CD4-positive, alpha-beta T cell treated with Interferon alpha-2 for 1 hour (primary cell): ENCODE measurements around the gene CTIF.

ENCODE experiments used
- DNase-seq, 2 donors: peaks; one replicate each; pipeline ENCODE4 v3.0.0-alpha.2; 2020 to 2022

Gene CTIF

DNA sequence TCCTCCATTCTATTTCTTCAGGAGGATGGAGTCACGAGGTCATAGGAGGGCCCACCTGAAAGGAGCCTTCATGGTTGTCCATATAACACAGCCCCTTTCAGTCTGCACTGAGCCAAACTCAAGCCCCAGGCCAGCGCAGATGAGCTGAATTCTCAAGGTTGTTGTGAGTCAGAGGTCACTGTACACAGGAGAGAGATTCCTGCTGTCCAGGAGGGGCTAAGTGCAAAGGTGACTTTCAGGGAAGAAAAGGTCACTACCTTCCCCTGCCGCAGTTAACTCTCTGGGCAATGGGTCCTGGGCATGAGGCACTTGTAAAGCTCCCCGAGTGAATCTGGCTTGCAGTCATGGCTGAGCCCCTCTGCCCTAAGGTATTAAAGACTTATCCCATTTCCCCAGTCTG is 150.7 kb downstream of the CTIF start:
- DNase-seq = no peak

DNA sequence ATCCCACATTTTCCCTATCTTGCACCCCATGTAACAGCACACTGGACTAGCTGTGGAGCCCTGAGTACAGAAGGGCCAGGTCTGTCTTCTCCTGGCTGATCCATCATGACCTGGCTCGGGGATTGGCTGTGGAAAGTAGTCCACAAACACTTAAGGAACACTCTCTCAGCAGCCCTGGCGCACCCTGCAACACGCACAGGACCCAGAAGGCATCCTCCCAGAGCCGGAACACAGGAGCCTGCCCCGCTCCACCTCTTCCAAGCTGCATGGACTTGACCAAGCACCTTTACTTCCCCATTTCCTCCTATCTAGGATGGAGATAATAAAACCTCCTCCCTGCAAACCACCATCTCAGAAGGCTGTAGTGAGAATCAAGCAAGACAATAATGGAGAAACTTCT is 151.7 kb downstream of the CTIF start:
- DNase-seq = no peak

DNA sequence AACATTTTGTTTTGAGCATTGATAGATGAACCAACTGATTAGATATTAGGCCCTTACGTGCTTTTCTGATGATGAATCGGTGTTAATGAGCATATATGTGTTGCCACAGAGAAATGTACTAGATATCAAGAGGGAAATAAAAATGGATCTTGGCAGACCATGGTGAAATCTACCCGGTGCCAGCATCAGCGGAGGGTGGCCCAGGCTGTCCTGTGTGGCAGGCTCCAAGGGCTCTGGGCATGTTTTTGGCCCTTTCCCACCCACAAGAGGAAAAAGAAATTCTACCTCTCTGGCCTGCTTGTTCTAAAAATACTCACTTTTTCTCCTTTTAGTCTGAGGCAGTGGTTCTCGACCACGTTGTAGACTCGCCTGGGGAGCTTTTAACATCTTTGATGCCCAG is 154.2 kb downstream of the CTIF start:
- no peak for DNase-seq

DNA sequence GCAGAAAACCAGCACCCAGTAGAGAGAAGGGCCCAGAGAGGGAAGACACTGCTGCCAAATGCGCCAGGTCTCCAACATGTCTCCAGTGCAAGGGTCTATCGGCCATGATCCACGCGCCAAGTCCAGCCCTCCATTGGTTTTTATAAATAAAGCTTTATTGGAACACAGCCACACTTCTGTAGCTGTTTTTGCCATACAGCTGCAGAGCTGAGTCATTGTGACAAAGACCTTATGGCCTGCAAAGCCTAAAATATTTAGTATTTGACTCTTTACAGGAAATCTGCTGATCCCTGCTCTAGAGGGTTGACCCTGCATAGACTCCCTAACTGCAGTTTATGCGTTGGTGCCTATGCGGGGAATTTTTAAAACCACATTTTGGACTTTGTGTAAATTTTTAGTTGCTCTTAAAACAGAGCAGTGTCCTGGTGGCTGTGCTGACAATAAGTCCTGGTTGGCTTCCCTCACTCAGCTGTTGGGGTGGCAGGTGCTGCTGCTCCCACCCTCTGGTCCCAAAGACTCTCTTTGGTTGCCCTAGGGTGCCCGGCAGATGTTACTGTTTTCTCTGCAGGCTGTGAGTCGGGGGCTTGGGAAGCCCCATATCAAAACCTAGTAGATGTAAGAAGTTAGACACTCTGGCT is 154.9 kb downstream of the CTIF start:
- no peak for DNase-seq

DNA sequence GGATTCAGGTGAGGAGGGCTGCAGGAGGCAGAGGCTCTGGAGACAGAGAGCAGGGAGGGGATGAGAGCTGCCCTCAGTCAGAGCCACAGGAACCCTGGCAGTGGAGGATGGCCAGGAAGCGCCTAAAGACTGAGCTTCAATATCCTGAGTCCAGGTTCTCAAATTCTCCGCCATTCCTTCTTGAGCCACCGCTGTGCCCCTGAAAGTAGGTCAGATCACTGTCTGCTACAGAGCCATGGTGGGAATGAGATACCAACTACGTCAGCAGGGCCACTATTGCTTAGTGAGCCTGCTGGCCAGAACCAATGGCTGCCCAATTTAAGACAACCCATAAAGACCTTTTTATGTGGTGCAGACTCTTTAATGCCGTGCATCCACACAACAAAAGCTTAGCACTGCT is 155.5 kb downstream of the CTIF start:
- DNase-seq = no peak

DNA sequence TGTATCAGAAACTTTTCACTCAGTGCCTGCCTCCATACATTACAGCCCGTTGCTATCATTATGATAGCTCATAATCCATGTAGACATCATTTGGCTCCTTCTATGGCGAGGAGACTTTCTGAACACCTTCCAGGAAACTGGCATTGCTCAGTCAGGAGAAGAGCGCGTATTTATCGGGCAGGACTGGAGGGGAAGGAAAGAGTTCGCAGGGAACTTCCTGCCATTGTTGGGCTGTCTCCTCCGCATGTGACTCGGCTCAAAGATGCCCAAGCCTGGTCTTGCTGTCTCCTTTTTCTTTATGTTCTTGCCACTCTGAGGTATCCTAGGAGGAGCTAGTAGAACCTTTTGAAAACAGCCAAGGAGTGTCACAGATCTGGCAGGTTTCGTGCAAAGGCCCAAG is 156.8 kb downstream of the CTIF start:
- no peak for DNase-seq

DNA sequence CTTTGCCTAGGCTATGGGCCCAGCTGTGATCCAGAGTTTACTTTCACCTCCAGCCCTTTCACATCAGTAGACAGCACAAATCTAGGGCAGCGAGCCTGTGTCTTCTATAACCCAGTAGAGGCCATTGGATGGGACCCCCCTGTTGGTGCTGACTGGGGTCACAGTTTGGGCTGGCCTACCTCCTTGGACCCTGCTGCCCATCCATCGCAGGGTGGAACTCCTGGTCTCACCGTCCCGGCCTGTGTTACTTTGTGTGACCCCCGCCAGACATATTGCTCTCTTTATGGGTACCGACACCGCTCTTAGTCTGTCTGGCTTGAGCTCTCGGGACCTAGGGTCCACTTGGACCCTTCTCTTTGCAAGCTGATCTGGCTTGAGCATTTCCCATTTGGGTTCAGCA is 157.4 kb downstream of the CTIF start:
- DNase-seq = no peak

DNA sequence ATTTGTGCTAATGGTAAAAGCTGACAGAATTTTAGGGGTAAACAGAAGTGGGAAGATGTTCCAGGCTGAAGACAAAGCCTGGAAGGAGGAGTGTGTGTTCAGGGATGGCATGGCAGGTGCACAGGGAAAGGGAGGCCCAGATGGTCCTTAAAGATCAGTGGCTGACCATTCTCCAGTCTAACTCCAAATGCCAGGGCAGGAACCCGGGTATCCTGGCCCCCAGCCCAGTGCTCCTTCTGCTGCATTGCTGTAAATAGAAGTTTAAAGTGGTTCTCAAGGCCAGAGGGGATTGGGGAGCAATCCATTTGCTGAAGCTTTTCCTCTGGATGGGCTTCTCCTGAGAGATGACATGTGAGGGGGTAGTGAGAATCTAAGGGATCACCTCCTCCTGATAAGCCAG is 158.6 kb downstream of the CTIF start:
- no peak for DNase-seq

DNA sequence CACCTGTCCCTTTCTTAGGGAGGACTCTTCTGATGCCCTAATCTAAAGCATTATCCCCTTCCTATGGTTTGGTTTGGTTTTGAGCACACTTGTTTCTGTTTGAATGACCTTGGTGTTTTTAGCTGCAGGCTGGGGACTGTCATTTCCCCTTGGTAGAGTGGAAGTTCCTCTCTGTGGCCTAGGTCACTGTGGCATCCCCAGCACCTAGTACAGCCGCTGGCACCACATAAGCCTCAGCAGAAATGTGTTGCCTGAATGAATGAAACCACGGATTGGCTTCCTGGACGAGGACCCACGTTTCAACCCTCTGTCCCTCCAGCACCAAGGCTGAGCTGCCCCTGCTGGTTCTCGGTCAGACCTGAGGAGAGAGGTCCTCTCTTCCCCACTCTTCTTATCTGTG is 159.9 kb downstream of the CTIF start:
- DNase-seq = no peak

DNA sequence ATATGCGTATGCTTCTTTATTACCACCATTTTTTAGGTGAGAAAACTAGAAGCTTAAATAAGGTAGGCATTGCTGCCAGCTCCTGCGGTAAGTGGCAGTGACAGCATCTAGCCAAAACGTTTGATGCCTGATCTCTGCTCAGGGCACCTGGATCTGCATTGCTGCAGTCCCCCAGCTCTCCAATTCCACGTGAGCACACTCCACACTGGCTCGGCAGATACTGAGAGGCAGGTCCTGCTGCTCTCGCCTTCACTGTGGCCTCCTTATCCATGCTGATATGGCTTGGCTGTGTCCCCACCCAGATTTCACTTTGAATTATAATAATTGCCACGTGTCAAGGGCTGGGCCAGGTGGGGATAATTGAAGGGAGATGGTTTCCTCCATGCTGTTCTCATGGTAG is 160.9 kb downstream of the CTIF start:
- no peak for DNase-seq

DNA sequence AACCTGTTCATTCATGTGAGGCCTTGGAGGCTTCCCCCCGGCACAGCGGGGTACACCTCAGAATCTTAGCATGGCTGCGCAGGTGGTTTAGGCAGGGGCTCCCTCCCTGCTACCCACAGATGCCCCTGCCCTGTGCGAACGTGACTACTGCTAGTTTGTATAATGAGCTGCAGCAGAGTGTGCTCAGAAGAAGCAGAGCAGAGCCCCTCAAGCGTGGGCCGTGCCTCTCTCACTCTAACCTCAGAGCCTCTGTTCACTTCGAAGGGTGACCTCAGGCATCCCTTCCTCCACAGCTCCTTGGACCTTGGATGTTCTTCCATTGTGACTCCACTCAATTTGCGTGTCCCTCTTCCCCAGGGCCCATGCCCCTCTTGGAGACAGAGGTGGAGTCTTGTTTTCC is 161.6 kb downstream of the CTIF start:
- no peak for DNase-seq

DNA sequence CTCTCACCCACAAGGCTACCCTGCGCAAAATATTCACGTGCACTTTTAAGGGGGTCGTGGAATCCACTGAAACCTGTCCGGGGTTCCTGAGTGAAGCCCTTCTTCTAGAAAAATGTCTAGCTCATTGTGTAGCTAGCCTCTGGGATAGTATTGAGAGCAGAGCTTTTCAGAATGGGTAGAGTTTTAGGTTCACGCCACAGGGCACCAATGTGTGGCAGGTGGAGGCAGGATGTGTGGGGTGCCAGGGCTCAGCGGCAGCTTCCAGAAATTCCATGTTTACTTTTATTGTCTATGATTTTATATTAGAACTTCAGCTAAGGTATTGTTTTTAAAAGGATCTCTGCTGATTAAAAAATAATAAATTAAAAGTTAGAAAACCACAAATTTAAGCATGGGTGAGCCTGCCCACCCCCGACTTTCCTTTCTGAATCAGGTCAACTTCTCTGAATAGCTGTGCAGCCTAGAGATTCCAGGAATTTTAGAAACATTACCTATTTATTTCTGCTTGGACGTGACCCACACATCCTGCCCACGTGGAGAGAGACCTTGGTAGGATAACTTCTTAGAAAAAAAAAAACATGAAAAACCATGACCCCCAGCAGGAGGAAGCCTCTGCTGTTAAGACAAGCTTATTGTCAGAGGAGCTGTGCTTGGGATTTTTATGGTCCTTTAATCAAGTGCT is 163.7 kb downstream of the CTIF start:
- no peak for DNase-seq

DNA sequence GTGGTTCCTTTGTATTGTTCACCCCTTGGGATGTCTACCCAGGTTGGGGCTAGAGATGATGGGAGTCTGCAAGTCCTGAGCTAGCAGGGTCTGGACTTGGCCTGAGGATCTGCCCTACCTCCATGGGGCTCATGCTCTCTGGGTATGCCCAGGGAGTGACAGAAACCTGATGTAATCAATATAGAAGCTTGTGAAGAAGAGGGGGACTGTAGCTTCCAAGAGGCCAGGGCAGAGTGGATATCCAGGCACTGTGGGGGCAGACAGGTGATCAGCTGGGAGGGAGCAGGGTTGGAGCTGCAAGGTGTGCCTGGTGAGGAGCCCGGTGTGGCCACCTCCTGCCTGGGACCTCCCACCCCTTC is 164.2 kb downstream of the CTIF start:
- DNase-seq = no peak

DNA sequence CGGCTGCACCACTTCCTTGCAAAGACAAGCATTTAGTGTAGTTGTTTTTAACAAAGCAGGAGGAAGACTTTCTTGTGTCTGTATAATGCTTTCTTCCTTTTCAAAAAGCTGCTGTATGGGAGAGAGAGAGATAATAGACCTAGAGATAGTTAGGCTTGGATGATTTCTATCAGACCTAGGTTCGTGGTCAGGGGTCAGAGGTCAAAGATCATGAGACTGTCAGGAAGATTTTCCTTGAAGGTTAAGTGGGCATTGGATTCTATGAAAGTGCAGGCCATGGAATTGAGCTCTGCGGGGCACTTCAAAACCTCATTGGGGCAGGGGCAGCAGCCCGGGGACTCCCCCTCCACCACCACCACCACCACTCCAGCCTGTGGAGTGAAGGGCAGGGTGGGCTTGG is 164.6 kb downstream of the CTIF start:
- DNase-seq = no peak

DNA sequence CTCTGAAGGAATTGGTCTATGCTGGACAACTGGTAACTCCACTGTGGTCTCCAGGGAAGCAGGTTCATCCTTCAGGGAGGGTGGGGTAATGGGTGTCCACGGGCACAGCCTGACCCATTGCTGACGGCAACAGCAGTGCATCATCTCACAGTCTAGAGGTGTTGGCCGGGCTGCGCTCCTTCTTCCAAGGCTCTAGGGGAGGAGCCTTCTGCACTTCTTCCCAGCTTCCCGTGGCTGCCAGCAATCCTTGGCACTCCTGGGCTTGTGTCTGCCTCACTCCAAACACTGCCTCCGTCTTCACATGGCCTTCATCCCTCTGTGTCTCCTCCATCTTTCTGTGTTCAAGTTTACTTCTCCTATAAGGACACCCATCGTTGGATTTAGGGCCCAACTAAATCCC is 166.2 kb downstream of the CTIF start:
- no peak for DNase-seq

DNA sequence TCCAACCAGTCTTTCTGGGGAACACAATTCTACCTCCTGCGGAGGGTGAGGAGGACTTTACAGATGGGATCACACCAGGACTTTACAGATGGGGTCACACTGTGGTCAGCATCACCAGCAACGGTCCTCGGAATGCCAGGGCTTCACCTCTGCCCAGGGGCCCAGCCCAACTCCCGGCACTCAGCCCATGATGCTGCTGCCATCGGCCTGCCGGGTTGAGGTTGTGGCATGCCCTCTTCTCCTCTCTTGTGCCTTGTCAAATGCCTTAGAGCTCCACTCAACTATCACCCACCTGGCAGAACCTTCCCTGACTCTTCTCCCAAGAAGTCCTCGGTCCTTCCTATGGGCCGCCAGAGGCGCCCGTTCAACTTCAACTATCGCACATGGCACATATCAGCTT is 166.7 kb downstream of the CTIF start:
- no peak for DNase-seq

DNA sequence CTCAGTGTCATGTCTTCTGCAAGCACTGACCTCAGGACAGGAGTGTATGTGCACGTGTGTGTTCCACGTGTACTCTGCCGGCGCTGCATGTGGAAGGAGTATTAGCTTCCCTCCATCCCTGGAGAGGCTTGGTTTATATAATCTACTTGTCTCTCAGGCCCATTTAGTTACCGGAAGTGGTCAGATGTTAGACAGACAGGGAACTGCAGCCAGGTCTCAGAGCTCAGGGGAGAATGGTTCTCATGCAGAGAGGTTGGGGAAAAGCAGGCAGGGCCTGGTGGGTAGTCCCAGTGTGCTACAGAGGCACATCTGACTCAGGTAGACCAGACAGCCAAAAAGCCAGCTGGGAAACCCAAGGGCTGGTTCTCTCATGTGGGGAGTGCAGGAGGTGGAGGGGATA is 167.9 kb downstream of the CTIF start:
- DNase-seq = no peak

DNA sequence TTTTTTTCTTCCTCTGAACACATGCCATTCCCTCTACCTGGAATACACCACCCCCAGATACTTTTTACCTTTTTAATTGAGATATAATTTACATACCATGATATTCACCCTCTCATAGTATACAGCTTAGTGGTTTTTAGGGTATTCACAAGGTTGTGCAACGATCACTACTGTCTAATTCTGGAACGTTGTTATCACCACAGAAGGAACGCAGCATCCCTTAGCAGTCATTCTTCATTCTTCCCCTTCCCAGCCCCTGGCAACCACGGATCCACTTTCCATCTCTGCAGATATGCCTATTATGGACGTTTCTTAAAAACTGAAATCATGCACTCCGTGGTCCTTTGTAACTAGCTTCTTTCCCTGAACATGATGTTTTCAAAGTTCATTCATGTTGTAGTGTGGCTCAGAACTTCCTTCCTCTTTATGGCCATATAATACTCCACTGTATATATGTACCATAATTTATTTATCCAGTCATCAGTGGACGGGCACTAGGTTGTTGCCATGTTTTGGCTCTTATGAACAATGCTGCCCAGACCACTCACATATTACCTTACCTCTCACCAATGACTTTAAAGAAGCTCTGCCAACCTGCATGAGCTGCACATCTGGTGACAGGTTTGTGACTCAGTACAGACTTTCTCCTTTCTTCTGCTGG is 168.9 kb downstream of the CTIF start:
- DNase-seq = no peak

DNA sequence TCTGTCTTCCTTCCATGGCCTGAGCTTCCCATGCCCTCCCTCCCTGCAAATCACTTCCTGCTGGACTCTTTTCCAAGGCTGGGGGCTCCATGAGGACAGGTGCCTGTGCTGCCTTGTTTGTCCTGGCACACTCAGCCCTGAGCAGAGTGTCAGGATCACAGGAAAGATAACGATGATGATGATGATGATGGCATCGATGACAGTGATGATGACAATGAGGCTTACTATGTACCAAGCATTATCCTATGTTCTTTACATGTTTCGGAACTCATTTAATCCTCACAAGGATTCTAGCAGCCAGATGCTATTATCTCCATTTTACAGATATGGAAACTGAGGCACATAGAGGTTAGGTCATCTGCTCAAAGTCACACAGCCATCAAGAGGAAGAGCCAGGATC is 170.0 kb downstream of the CTIF start:
- DNase-seq = no peak

DNA sequence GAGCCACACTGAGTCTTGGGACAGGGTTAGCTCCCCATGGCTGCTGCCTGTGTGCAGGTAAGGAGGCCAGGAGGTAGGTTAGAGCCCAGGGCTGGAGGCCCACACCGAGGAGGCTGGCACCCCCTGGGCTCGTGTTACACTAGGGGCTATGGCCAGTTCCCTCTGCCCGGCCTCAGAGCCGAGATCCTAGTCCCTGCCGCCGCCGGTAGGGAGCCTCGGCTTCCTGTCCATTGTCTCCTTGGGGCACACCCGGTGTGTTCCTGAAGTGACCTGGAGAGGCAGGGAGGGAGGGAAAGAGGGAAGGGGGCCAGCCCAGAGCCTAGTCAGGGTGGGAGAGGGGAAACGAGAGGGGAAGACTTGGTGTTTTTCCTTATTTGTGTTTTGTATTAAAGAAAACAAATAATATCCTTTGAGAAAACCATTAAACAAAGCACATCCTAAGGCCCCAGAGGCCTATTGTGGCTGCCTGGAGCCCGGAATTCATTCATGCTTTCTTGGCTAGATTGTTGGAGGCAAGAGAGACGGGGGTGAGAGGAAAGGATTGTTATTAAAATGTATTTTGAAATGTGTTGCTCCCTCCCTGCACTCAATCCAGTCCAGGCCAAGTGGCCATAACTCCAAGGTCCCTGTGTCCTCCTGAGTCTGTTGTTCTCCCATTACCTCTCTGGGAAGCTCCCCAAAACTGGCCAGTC is 170.7 kb downstream of the CTIF start:
- no peak for DNase-seq

DNA sequence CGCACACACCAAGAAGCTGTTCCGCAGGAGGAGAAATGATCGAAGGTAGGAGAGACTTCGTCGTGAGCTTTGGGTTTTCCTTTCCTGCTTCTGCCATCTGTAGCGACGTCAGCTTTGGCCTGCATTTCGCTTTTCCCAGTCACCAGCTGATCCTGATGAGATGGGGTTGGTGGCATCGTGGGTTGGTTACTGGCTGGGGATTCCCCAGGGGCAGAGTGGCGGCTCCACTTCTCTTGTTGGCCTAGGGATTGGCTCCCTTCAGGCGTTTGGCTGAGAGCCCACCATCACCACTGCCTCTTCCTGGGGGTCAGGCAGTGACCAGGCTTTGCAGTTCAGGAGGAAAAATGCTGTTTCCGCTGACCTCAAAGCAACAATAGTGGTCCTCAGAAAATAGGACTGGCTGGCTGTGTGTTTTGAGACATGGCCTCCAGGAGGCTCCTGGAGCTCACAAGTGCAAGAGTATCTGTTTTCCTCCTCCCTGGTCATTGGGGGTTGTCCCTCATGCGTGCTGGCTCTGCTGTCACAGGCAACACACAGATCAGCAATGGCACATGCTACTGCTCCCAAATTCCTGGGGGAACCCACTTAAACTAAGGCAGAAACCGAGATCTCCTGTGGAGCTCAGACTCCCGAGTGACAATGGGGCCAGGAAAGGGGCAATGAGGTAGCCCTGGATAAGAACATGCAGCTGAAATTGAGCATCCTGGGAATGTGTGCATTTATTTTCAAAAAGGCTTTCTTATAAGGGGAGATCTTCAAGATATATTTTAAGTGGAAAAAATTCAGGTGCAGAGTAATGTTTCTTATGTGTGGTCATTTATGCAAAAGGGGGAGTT is 173.0 kb downstream of the CTIF start:
- peak; percentile 18 to 38 for DNase-seq

DNA sequence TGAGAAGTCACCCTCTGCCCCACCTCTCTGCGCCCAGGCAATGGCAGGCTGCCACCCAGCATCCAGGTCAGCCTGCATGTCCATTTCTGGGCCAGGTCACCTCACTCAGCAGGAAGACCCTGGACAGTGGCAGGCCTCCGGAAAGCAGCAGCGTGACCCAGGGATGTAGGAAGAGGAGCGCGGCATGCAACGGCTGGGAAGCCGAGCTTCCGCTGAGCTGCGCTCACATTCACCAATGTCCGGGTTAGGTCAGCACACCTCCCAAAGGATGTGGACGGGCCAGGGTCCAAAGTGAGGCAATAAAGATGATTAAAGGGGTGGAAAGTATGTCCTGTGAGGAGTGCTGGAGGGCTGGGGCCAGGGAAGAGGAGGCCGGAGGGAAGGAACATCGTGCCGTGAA is 174.5 kb downstream of the CTIF start:
- DNase-seq = no peak

DNA sequence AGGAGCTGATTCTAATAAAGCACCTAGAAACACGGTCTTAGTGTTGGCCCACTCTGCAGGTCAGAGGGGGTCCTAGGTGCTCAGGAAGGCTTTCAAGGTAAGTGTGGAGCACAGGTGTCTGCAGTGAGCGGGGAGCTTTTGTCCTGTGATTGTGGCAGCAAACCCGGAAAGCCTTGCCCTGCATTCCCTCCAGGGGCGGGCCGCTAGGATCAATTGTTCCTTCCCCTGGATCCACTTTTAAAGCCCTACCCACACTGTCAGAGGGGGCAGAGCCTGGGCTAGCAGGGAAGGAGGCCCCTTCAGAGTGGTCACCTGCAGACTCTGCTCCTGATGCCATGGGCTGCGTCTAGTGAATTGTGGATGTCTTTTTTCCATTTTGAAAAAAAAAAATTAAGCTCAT is 176.0 kb downstream of the CTIF start:
- DNase-seq = no peak
